SK-N-SH (cell line): Measurements from ENCODE around the gene CREB3. TPM values are rescaled to one million over a fixed set of nuclear protein-coding genes. Genes with fewer than 3 reads are reported as not detected.

Source experiments
- CTCF ChIA-PET: fragments of 300-600, 350-600 bp; formaldehyde crosslinking; extraction: SDS; loops from one replicate; lab custom pipeline; 2021; lab: Yijun Ruan, JAX
- POLR2A ChIA-PET: fragments of 350-600 bp; sonication (Branson Sonifier 250); formaldehyde crosslinking; extraction: SDS; loops from one replicate; lab custom pipeline; 2020; ENCODE audit warnings: antibody characterized with exemption, inconsistent platforms; lab: Yijun Ruan, JAX
- DNase-seq: peaks from one replicate; pipeline ENCODE4 v3.0.0; 2012
- H2AFZ ChIP-seq: fragments of 200-600 bp; sonication (generic); 2 replicates; pipeline ENCODE4 v1.8.1; 2016; ENCODE audit warnings: antibody characterized with exemption, mild to moderate bottlenecking, low read depth
- H3F3A ChIP-seq: fragments of 200-600 bp; sonication (generic); replicated peaks from 2 replicates; pipeline ENCODE3; 2016; ENCODE audit warnings: antibody characterized with exemption, mild to moderate bottlenecking; ENCODE audit not compliant: insufficient read depth
- H3K27ac ChIP-seq, 2 experiments: fragments of 200-500 bp in 1 of 2; fragments of 200-600 bp in 1 of 2; sonication (Bioruptor generic) in 1 of 2; sonication (generic), shearing (Covaris generic) in 1 of 2; 2 replicates each; pipeline versions ENCODE4 v1.5.1 to v1.6.1; 2014 to 2016; ENCODE audit warnings: low read depth in 2 of 2, inconsistent platforms in 1 of 2, low read length in 1 of 2, mild to moderate bottlenecking in 1 of 2, mixed read lengths in 1 of 2
- H3K27me3 ChIP-seq: fragments of 200-600 bp; sonication (generic), shearing (Covaris generic); 2 replicates; pipeline ENCODE4 v1.6.1; 2016; ENCODE audit warnings: mixed run types; ENCODE audit not compliant: insufficient read depth
- H3K36me3 ChIP-seq, 2 experiments: fragments of 200-500 bp in 1 of 2; fragments of 200-600 bp in 1 of 2; sonication (Bioruptor generic) in 1 of 2; sonication (generic) in 1 of 2; replicated peaks in 1 of 2; 2 replicates each; pipeline versions ENCODE3 to v1.5.1; 2014 to 2016; ENCODE audit warnings: low read length in 1 of 2, mild to moderate bottlenecking in 1 of 2; ENCODE audit not compliant: insufficient read depth in 2 of 2, control insufficient read depth in 1 of 2
- H3K4me1 ChIP-seq, 2 experiments: fragments of 200-500 bp in 1 of 2; fragments of 200-600 bp in 1 of 2; sonication (Bioruptor generic) in 1 of 2; sonication (generic), shearing (Covaris generic) in 1 of 2; 2 replicates each; pipeline versions ENCODE4 v1.5.1 to v1.6.1; 2014 to 2016; ENCODE audit warnings: low read depth in 1 of 2, low read length in 1 of 2, mixed run types in 1 of 2; ENCODE audit not compliant: insufficient read depth in 2 of 2, control insufficient read depth in 1 of 2
- H3K4me2 ChIP-seq: fragments of 200-600 bp; sonication (generic), shearing (Covaris generic); 2 replicates; pipeline ENCODE4 v1.6.1; 2017; ENCODE audit warnings: mixed run types
- H3K4me3 ChIP-seq, 2 experiments: fragments of 200-500 bp in 1 of 2; fragments of 200-600 bp in 1 of 2; sonication (Bioruptor generic) in 1 of 2; sonication (generic), shearing (Covaris generic) in 1 of 2; 2 replicates each; pipeline versions ENCODE4 v1.5.1 to v1.8.1; 2014 to 2016; ENCODE audit warnings: low read depth in 2 of 2, inconsistent platforms in 1 of 2, low read length in 1 of 2, mild to moderate bottlenecking in 1 of 2, mixed read lengths in 1 of 2, moderate library complexity in 1 of 2
- H3K79me2 ChIP-seq: fragments of 200-600 bp; sonication (generic); 2 replicates; pipeline ENCODE4 v1.8.1; 2017; ENCODE audit warnings: mild to moderate bottlenecking; ENCODE audit not compliant: insufficient read depth
- H3K9ac ChIP-seq: fragments of 200-600 bp; sonication (generic); 2 replicates; pipeline ENCODE4 v1.6.1; 2017; ENCODE audit warnings: mixed run types
- H3K9me2 ChIP-seq: fragments of 200-600 bp; sonication (generic); 2 replicates; pipeline ENCODE4 v1.6.1; 2017; ENCODE audit warnings: mixed run types
- H3K9me3 ChIP-seq: fragments of 200-600 bp; sonication (generic); 2 replicates; pipeline ENCODE4 v1.6.1; 2017; ENCODE audit warnings: mixed run types, mild to moderate bottlenecking, moderate library complexity
- H4K20me1 ChIP-seq: fragments of 200-600 bp; sonication (generic); 2 replicates; pipeline ENCODE4 v1.6.1; 2017; ENCODE audit warnings: mild to moderate bottlenecking, mixed run types; ENCODE audit not compliant: insufficient read depth
- EZH2phosphoT487 ChIP-seq: fragments of 200-600 bp; sonication (generic); IDR thresholded peaks from 2 replicates; pipeline ENCODE4 v1.6.1; 2017; ENCODE audit warnings: low read depth, mixed run types, mild to moderate bottlenecking, antibody characterized with exemption, moderate library complexity, borderline replicate concordance
- JUND ChIP-seq: IDR thresholded peaks from 2 replicates; pipeline ENCODE4 v1.4.0; 2012
- NRF1 ChIP-seq: IDR thresholded peaks from 2 replicates; pipeline ENCODE4 v1.6.1; 2012; ENCODE audit warnings: low read depth, mild to moderate bottlenecking, low read length
- PBX3 ChIP-seq: IDR thresholded peaks from 2 replicates; pipeline ENCODE4; 2012
- POLR2AphosphoS5 ChIP-seq: IDR thresholded peaks from 2 replicates; pipeline ENCODE4 v1.6.1; 2012; ENCODE audit warnings: low read depth, low read length
- RFX5 ChIP-seq: IDR thresholded peaks from 2 replicates; pipeline ENCODE4 v1.6.1; 2012; ENCODE audit warnings: mild to moderate bottlenecking, improper control_type of control experiment, low read length
- SIN3A ChIP-seq: IDR thresholded peaks from 2 replicates; pipeline ENCODE4 v1.6.1; 2012; ENCODE audit warnings: low read depth, mild to moderate bottlenecking, low read length, moderate library complexity, borderline replicate concordance
- SMC3 ChIP-seq: IDR thresholded peaks from 2 replicates; pipeline ENCODE4 v1.6.1; 2012; ENCODE audit warnings: low read depth, low read length, improper control_type of control experiment
- YY1 ChIP-seq: IDR thresholded peaks from 2 replicates; pipeline ENCODE4 v1.4.0; 2012; ENCODE audit warnings: low read depth, mild to moderate bottlenecking
- WGBS: methylation state at CpG from one replicate; pipeline ENCODE4 v1.1.6; 2017; ENCODE audit warnings: low lambda C conversion rate; 5-methylcytosine and 5-hydroxymethylcytosine counted together
- polyA plus RNA-seq, 3 experiments: library from polyadenylated mRNA; depleted of rRNA; stranded (reverse); fragments of >200 nt; gene quantifications; 2 replicates each; pipeline ENCODE4 v1.2.3, GENCODE V29; 2012
- TF ChIP-seq, protein P1 (sequence below): IDR thresholded peaks from 2 replicates; pipeline ENCODE4 v1.4.0; 2012; ENCODE audit warnings: low read depth, borderline replicate concordance

The CREB3 gene
- polyA plus RNA-seq, 1 of the 3 experiments (the other 2 are of a cell fraction): 38.6 TPM

- Histone ChIP-seq H3F3A (no peaks in the 10 kb centered on the region), H3K36me3 (no peaks in the 10 kb centered on the region), H3K9me2 (no peaks in the 10 kb centered on the region), H3K4me2 (no peak overlapping the region), H3K4me3 (no peak overlapping the region), H3K9me3 (no peaks in the 10 kb centered on the region), H4K20me1 (no peaks in the 10 kb centered on the region), H3K9ac (no peak overlapping the region), H3K4me1 (peaks cover 5 to 11% of the 10 kb centered on the region in 2 experiments; a peak in 3 of 4 replicates), H2AFZ (no peak overlapping the region), H3K27ac (no peak overlapping the region), H3K79me2 (no peaks in the 10 kb centered on the region), H3K27me3 (no peaks in the 10 kb centered on the region)
- POLR2A ChIA-PET: no interaction called here
- TF ChIP-seq PBX3: peak; percentile 42
- TF ChIP-seq NRF1: no peak
- TF ChIP-seq POLR2AphosphoS5: no peak
- TF ChIP-seq RFX5: no peak
- 77% methylated on average over 3 of the region's 3 CpGs for WGBS
- no peak for DNase-seq
- CTCF ChIA-PET: interaction anchor here (0.9 to 4.4 kb wide), 4 partner anchors 12 to 173 kb away, joined by 3 to 26 read pairs (median 8); partner anchors contain the start of gene HINT2
Observed at GRCh38 chr9:35771943-35772342, 39.5 kb downstream of the CREB3 start.

- H3K9me2 ChIP-seq: no peaks in the 10 kb centered on the region
- no peak overlapping the region for H3K9ac ChIP-seq
- 89% methylated on average over 7 of the region's 7 CpGs for WGBS
- ChIA-PET POLR2A (no interaction called here), CTCF (interaction anchor here (1.3 to 3.3 kb wide), 4 partner anchors 15 to 107 kb away, joined by 4 to 16 read pairs (median 6); no protein-coding TSS in a partner anchor)
- peaks cover 5 to 6% of the 10 kb centered on the region in 2 experiments; a peak in 3 of 4 replicates for H3K4me1 ChIP-seq
- DNase-seq: no peak
- no peak overlapping the region for H3K4me2 ChIP-seq
- no peaks in the 10 kb centered on the region for H3K9me3 ChIP-seq
- TF ChIP-seq YY1 (no peak), JUND (no peak), SMC3 (no peak), EZH2phosphoT487 (no peak), POLR2AphosphoS5 (no peak), SIN3A (no peak)
- TF ChIP-seq, protein P1, sequence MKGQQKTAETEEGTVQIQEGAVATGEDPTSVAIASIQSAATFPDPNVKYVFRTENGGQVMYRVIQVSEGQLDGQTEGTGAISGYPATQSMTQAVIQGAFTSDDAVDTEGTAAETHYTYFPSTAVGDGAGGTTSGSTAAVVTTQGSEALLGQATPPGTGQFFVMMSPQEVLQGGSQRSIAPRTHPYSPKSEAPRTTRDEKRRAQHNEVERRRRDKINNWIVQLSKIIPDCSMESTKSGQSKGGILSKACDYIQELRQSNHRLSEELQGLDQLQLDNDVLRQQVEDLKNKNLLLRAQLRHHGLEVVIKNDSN: no peak
- no peaks in the 10 kb centered on the region for H3K36me3 ChIP-seq
- no peak overlapping the region for H3K4me3 ChIP-seq
- H3K27me3 ChIP-seq: no peaks in the 10 kb centered on the region
- H3F3A ChIP-seq: no peaks in the 10 kb centered on the region
- no peak overlapping the region for H2AFZ ChIP-seq
- no peak overlapping the region for H3K27ac ChIP-seq
- no peaks in the 10 kb centered on the region for H3K79me2 ChIP-seq
- no peaks in the 10 kb centered on the region for H4K20me1 ChIP-seq
Observed at GRCh38 chr9:35774907-35775635, 42.6 kb downstream of the CREB3 start.
